H9 (cell line): Measurements from ENCODE around the gene RACGAP1. TPM values are rescaled to one million over a fixed set of nuclear protein-coding genes. Genes with fewer than 3 reads are reported as not detected.
A peak's percentile ranks its signal among the peaks of the same experiment; 100 is the strongest.

Source experiments
- DNase-seq: peaks from one replicate; pipeline ENCODE4 v3.0.0-alpha.2; 2017
- H2AFZ ChIP-seq: one replicate; pipeline ENCODE4 v1.6.1; 2013; ENCODE audit warnings: mild to moderate bottlenecking, low read length, control low read depth, moderate library complexity
- H2AK5ac ChIP-seq: 2 replicates; pipeline ENCODE4 v1.6.1; 2013; ENCODE audit warnings: low read length, control low read depth, mixed read lengths; ENCODE audit not compliant: insufficient read length
- H2BK120ac ChIP-seq: one replicate; pipeline ENCODE4 v1.6.1; 2013; ENCODE audit warnings: low read depth, mild to moderate bottlenecking, low read length, control low read depth, inconsistent platforms; ENCODE audit not compliant: poor library complexity, severe bottlenecking
- H2BK12ac ChIP-seq: 2 replicates; pipeline ENCODE4 v1.6.1; 2013; ENCODE audit warnings: low read length, control low read depth, mixed read lengths, low read depth; ENCODE audit not compliant: insufficient read length
- H2BK15ac ChIP-seq: 2 replicates; pipeline ENCODE4 v1.6.1; 2013; ENCODE audit warnings: low read depth, low read length, control low read depth
- H2BK20ac ChIP-seq: one replicate; pipeline ENCODE4 v1.6.1; 2013; ENCODE audit warnings: low read depth, mild to moderate bottlenecking, low read length, control low read depth, inconsistent platforms; ENCODE audit not compliant: poor library complexity, severe bottlenecking
- H2BK5ac ChIP-seq: 2 replicates; pipeline ENCODE4 v1.6.1; 2013; ENCODE audit warnings: low read length, control low read depth, mixed read lengths; ENCODE audit not compliant: insufficient read length
- H3K14ac ChIP-seq: 2 replicates; pipeline ENCODE4 v1.6.1; 2013; ENCODE audit warnings: low read length, control low read depth; ENCODE audit not compliant: insufficient read depth
- H3K18ac ChIP-seq: 2 replicates; pipeline ENCODE4 v1.6.1; 2013; ENCODE audit warnings: low read depth, mild to moderate bottlenecking, mixed read lengths, low read length, control low read depth; ENCODE audit not compliant: insufficient read length
- H3K23ac ChIP-seq: 2 replicates; pipeline ENCODE4 v1.6.1; 2013; ENCODE audit warnings: low read length, control low read depth, mixed read lengths, low read depth; ENCODE audit not compliant: insufficient read length
- H3K23me2 ChIP-seq: 2 replicates; pipeline ENCODE4 v1.6.1; 2013; ENCODE audit warnings: low read depth, mild to moderate bottlenecking, mixed read lengths, low read length, control low read depth; ENCODE audit not compliant: insufficient read length, poor library complexity, severe bottlenecking
- H3K27ac ChIP-seq: 2 replicates; pipeline ENCODE4 v1.5.1; 2013; ENCODE audit warnings: low read length, control low read depth, mixed read lengths, low read depth; ENCODE audit not compliant: insufficient read length
- H3K27me3 ChIP-seq: 2 replicates; pipeline ENCODE4 v1.6.1; 2013; ENCODE audit warnings: low read length, control low read depth, inconsistent platforms; ENCODE audit not compliant: insufficient read depth
- H3K4ac ChIP-seq: 2 replicates; pipeline ENCODE4 v1.6.1; 2013; ENCODE audit warnings: low read depth, mild to moderate bottlenecking, control low read depth, inconsistent platforms, low read length, moderate library complexity
- H3K4me1 ChIP-seq: 2 replicates; pipeline ENCODE4 v1.6.1; 2013; ENCODE audit warnings: low read length, control low read depth, inconsistent platforms; ENCODE audit not compliant: insufficient read depth
- H3K4me2 ChIP-seq: 2 replicates; pipeline ENCODE4 v1.6.1; 2013; ENCODE audit warnings: low read length, control low read depth, mixed read lengths; ENCODE audit not compliant: insufficient read length, insufficient read depth
- H3K56ac ChIP-seq: 2 replicates; pipeline ENCODE4 v1.6.1; 2013; ENCODE audit warnings: low read depth, mild to moderate bottlenecking, mixed read lengths, low read length, control low read depth; ENCODE audit not compliant: insufficient read length
- H3K79me1 ChIP-seq: 2 replicates; pipeline ENCODE4 v1.6.1; 2013; ENCODE audit warnings: low read depth, mild to moderate bottlenecking, moderate library complexity, low read length, control low read depth, inconsistent platforms; ENCODE audit not compliant: insufficient read depth, poor library complexity, severe bottlenecking
- H3K79me2 ChIP-seq: 2 replicates; pipeline ENCODE4 v1.6.1; 2013; ENCODE audit warnings: low read length, control low read depth, inconsistent platforms; ENCODE audit not compliant: insufficient read depth
- H3K9ac ChIP-seq: 2 replicates; pipeline ENCODE4 v1.6.1; 2013; ENCODE audit warnings: low read length, control low read depth, mixed read lengths; ENCODE audit not compliant: insufficient read length; ENCODE audit errors: extremely low read depth
- H3K9me3 ChIP-seq: one replicate; pipeline ENCODE4 v1.6.1; 2013; ENCODE audit warnings: low read depth, low read length, inconsistent platforms; ENCODE audit not compliant: control insufficient read depth
- H3T11ph ChIP-seq: one replicate; pipeline ENCODE4 v1.6.1; 2013; ENCODE audit warnings: mild to moderate bottlenecking, low read length, control low read depth, inconsistent platforms
- H4K20me1 ChIP-seq: one replicate; pipeline ENCODE4 v1.6.1; 2013; ENCODE audit not compliant: control insufficient read depth, insufficient read length, insufficient read depth
- H4K5ac ChIP-seq: 2 replicates; pipeline ENCODE4 v1.6.1; 2013; ENCODE audit warnings: low read depth, mild to moderate bottlenecking, mixed read lengths, low read length, control low read depth; ENCODE audit not compliant: insufficient read length
- H4K8ac ChIP-seq: replicated peaks from 2 replicates; pipeline ENCODE4 v1.6.1; 2013; ENCODE audit warnings: low read length, control low read depth, mixed read lengths, low read depth; ENCODE audit not compliant: insufficient read length
- H4K91ac ChIP-seq: 2 replicates; pipeline ENCODE4 v1.6.1; 2013; ENCODE audit warnings: low read depth, mild to moderate bottlenecking, moderate library complexity, mixed read lengths, low read length, control low read depth; ENCODE audit not compliant: insufficient read length
- H3K27ac Mint-ChIP-seq, 3 experiments: 2 replicates in 2 of 3; 3 replicates in 1 of 3; pipeline ENCODE4 v1.8.0; 2020 to 2021; ENCODE audit warnings: mixed read lengths in 3 of 3, mild to moderate bottlenecking in 1 of 3, moderate library complexity in 1 of 3
- H3K27me3 Mint-ChIP-seq: 2 replicates; pipeline ENCODE4 v1.8.0; 2021; ENCODE audit warnings: low read depth, mild to moderate bottlenecking, moderate library complexity, mixed read lengths
- H3K36me3 Mint-ChIP-seq, 3 experiments: 2 replicates in 2 of 3; 3 replicates in 1 of 3; pipeline ENCODE4 v1.8.0; 2020 to 2021; ENCODE audit warnings: low read depth in 3 of 3, mixed read lengths in 3 of 3; ENCODE audit not compliant: insufficient read depth in 1 of 3
- H3K4me1 Mint-ChIP-seq, 2 experiments: 2 replicates each; pipeline ENCODE4 v1.8.0; 2020; ENCODE audit warnings: mixed read lengths in 2 of 2
- H3K4me3 Mint-ChIP-seq, 2 experiments: 2 replicates in 1 of 2; 3 replicates in 1 of 2; pipeline ENCODE4 v1.8.0; 2020 to 2021; ENCODE audit warnings: mild to moderate bottlenecking in 2 of 2, mixed read lengths in 2 of 2, moderate library complexity in 1 of 2
- H3K9me3 Mint-ChIP-seq, 2 experiments: 2 replicates in 1 of 2; 3 replicates in 1 of 2; pipeline ENCODE4 v1.8.0; 2020; ENCODE audit warnings: mild to moderate bottlenecking in 2 of 2, mixed read lengths in 2 of 2, moderate library complexity in 1 of 2
- CTCF ChIP-seq: fragments of 200-600 bp; sonication (generic); conservative IDR thresholded peaks from 3 replicates; pipeline ENCODE4 v1.8.0; 2021; ENCODE audit warnings: antibody characterized with exemption, mild to moderate bottlenecking
- WGBS: extraction: QIAGEN DNeasy Blood & Tissue Kit; methylation state at CpG from one replicate; pipeline ENCODE4 v1.1.7; 2013; ENCODE audit warnings: missing lambda C conversion rate, low lambda C conversion rate, mixed read lengths; ENCODE audit not compliant: insufficient read length; ENCODE audit errors: extremely low coverage; 5-methylcytosine and 5-hydroxymethylcytosine counted together
- total RNA-seq: library from RNA; stranded (reverse); gene quantifications from 2 replicates; pipeline ENCODE4 v1.2.1, GENCODE V29; 2021

Gene RACGAP1
- total RNA-seq, 1 experiment from 2014 or later, result 64.8 TPM

DNA sequence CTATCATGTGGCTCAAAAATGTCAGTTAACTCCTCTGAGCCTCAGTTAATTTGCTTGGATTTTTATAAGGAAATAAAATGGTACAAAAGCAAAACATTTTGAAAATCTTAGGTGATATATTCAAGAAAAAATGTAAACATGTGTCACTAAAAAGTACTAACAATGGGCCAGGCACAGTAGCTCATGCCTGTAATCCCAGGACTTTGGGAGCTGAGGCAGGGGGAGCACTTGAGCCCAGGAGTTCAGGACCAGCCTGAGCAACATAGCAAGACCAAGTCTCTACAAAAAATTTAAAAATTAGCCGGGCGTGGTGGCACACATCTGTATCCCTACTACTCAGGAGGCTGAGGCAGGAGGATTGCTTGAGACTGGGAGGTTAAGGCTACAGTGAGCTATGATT, 26.8 kb downstream of the RACGAP1 start:
- H3K36me3 Mint-ChIP-seq, result peaks cover 33 to 79% (median 72%) of the 10 kb centered on the region in 3 experiments; a peak in 6 of 7 replicates
- peak; percentile 36; the same call in 2 of the 3 replicates for TF ChIP-seq CTCF
- no peak overlapping the region for H2AK5ac ChIP-seq
- DNase-seq, result no peak
- H3K14ac ChIP-seq, result no peak overlapping the region
- H2AFZ ChIP-seq, result no peak overlapping the region
- no peaks in the 10 kb centered on the region for H4K20me1 ChIP-seq
- no peak overlapping the region for H3K18ac ChIP-seq
- no peak overlapping the region for H3K4ac ChIP-seq
- H2BK5ac ChIP-seq, result no peak overlapping the region
- no peak overlapping the region for H4K8ac ChIP-seq
- no peaks in the 10 kb centered on the region for H3K79me2 ChIP-seq
- no peaks in the 10 kb centered on the region for H3K4me1 Mint-ChIP-seq
- no peaks in the 10 kb centered on the region for H3K4me1 ChIP-seq
- no peak overlapping the region for H2BK15ac ChIP-seq
- no peak overlapping the region for H2BK120ac ChIP-seq
- H3K27me3 ChIP-seq, result no peaks in the 10 kb centered on the region
- H2BK12ac ChIP-seq, result no peak overlapping the region
- H3K56ac ChIP-seq, result no peak overlapping the region
- no peak overlapping the region for H4K5ac ChIP-seq
- H3K27me3 Mint-ChIP-seq, result no peaks in the 10 kb centered on the region
- no peak overlapping the region for H3T11ph ChIP-seq
- no peak overlapping the region for H4K91ac ChIP-seq
- WGBS, result no CpG with 5 or more reads among the region's 2 CpGs
- H3K9me3 ChIP-seq, result no peaks in the 10 kb centered on the region
- H2BK20ac ChIP-seq, result no peak overlapping the region
- H3K27ac ChIP-seq, result no peak overlapping the region
- H3K9ac ChIP-seq, result no peak overlapping the region
- no peak overlapping the region for H3K4me3 Mint-ChIP-seq
- no peaks in the 10 kb centered on the region for H3K23me2 ChIP-seq
- H3K9me3 Mint-ChIP-seq, result no peaks in the 10 kb centered on the region
- no peaks in the 10 kb centered on the region for H3K79me1 ChIP-seq
- no peak overlapping the region for H3K4me2 ChIP-seq
- no peak overlapping the region for H3K23ac ChIP-seq
- H3K27ac Mint-ChIP-seq, result no peak overlapping the region
